Endothelial cell of umbilical vein (primary cell): ENCODE measurements around the gene FBXW7. TPM values are rescaled to one million over a fixed set of nuclear protein-coding genes. Genes with fewer than 3 reads are reported as not detected.

Experiments used
- BruUV-seq: library from RNA; stranded (reverse); fragments of 400-500 nt; replicated peaks from 2 replicates; lab custom pipeline; 2021; lab: Mats Ljungman, UMichigan
- CTCF ChIA-PET: fragments of 300-600, 350-600 bp; sonication (Branson Sonifier 250); formaldehyde crosslinking; loops from one replicate; lab custom pipeline; 2021; ENCODE audit warnings: antibody characterized with exemption, inconsistent platforms; lab: Charles Lee
- POLR2A ChIA-PET: fragments of 300-600, 350-600 bp; sonication (Branson Sonifier 250); formaldehyde crosslinking; loops from one replicate; lab custom pipeline; 2021; ENCODE audit warnings: antibody characterized with exemption, inconsistent platforms; lab: Charles Lee
- DNase-seq: peaks from one replicate; pipeline ENCODE4 v3.0.0-alpha.2; 2011; ENCODE audit warnings: low read depth, low spot score
- FAIRE-seq: peaks from 2 replicates; lab custom pipeline; 2011; peaks lifted over from hg19 to GRCh38; lab: Jason Lieb, UNC
- H2AFZ ChIP-seq: 2 replicates; pipeline ENCODE4 v1.6.0; 2012; ENCODE audit warnings: low read depth, low read length, control low read depth, inconsistent platforms
- H3K27ac ChIP-seq: 2 replicates; pipeline ENCODE4 v1.5.1; 2011; ENCODE audit warnings: low read depth, mild to moderate bottlenecking, control low read depth, low read length, moderate library complexity; ENCODE audit not compliant: insufficient read depth
- H3K27me3 ChIP-seq, 2 experiments: 2 replicates each; pipeline versions ENCODE4 v1.6.0 to v1.6.1; 2011; ENCODE audit warnings: low read length in 2 of 2, mixed read lengths in 1 of 2; ENCODE audit not compliant: control insufficient read depth in 2 of 2, insufficient read depth in 2 of 2
- H3K36me3 ChIP-seq, 2 experiments: 2 replicates in 1 of 2; 3 replicates in 1 of 2; pipeline ENCODE4 v1.5.1; 2011; ENCODE audit warnings: low read length in 2 of 2, mild to moderate bottlenecking in 1 of 2, moderate library complexity in 1 of 2; ENCODE audit not compliant: control insufficient read depth in 2 of 2, insufficient read depth in 2 of 2; ENCODE audit errors: extremely low read depth in 1 of 2
- H3K4me1 ChIP-seq: 3 replicates; pipeline ENCODE4 v1.5.1; 2011; ENCODE audit warnings: mild to moderate bottlenecking, low read length; ENCODE audit not compliant: control insufficient read depth, insufficient read depth; ENCODE audit errors: extremely low read depth
- H3K4me2 ChIP-seq: 2 replicates; pipeline ENCODE4 v1.6.1; 2011; ENCODE audit warnings: low read length, control low read depth, mixed read lengths; ENCODE audit not compliant: insufficient read depth
- H3K4me3 ChIP-seq, 3 experiments: fragments of 200-600 bp in 1 of 3; sonication (generic), shearing (Covaris generic) in 1 of 3; replicated peaks in 1 of 3; 2 replicates each; pipeline ENCODE4 v1.5.1; 2011 to 2016; ENCODE audit warnings: control low read depth in 3 of 3, low read length in 3 of 3, mild to moderate bottlenecking in 2 of 3, inconsistent platforms in 1 of 3, low read depth in 1 of 3, moderate library complexity in 1 of 3; ENCODE audit not compliant: insufficient read depth in 1 of 3
- H3K79me2 ChIP-seq: 2 replicates; pipeline ENCODE4 v1.6.0; 2012; ENCODE audit warnings: low read length, inconsistent platforms; ENCODE audit not compliant: control insufficient read depth, insufficient read depth
- H3K9ac ChIP-seq: replicated peaks from 2 replicates; pipeline ENCODE3; 2011; ENCODE audit warnings: low read length, control low read depth; ENCODE audit not compliant: insufficient read depth; ENCODE audit errors: extremely low read depth
- H3K9me1 ChIP-seq: replicated peaks from 3 replicates; pipeline ENCODE4 v1.6.0; 2011; ENCODE audit warnings: mild to moderate bottlenecking, low read length; ENCODE audit not compliant: control insufficient read depth, insufficient read depth; ENCODE audit errors: extremely low read depth
- H3K9me3 ChIP-seq: replicated peaks from 2 replicates; pipeline ENCODE4 v1.5.1; 2012; ENCODE audit warnings: low read length, inconsistent platforms; ENCODE audit not compliant: control insufficient read depth, insufficient read depth
- H4K20me1 ChIP-seq: replicated peaks from 2 replicates; pipeline ENCODE3; 2011; ENCODE audit warnings: mild to moderate bottlenecking, low read length; ENCODE audit not compliant: control insufficient read depth, insufficient read depth; ENCODE audit errors: extremely low read depth
- CTCF ChIP-seq, 2 donors: IDR thresholded peaks; 1 replicate in 1 of 2; 2 replicates in 1 of 2; pipeline ENCODE4 v1.5.1; 2011; ENCODE audit warnings: low read length in 2 of 2, mild to moderate bottlenecking in 2 of 2, moderate library complexity in 2 of 2, control low read depth in 1 of 2, inconsistent platforms in 1 of 2, low read depth in 1 of 2; ENCODE audit not compliant: insufficient read depth in 1 of 2; ENCODE audit errors: extremely low read depth in 1 of 2
- EZH2 ChIP-seq: IDR thresholded peaks from 2 replicates; pipeline ENCODE4 v1.6.1; 2012; ENCODE audit warnings: borderline replicate concordance, low read depth, mild to moderate bottlenecking, moderate library complexity, low read length, inconsistent platforms; ENCODE audit not compliant: severe bottlenecking
- FOS ChIP-seq: IDR thresholded peaks from 2 replicates; pipeline ENCODE4 v1.6.1; 2011; ENCODE audit warnings: mild to moderate bottlenecking, low read length, moderate library complexity, borderline replicate concordance; ENCODE audit not compliant: insufficient read depth
- GATA2 ChIP-seq: IDR thresholded peaks from 2 replicates; pipeline ENCODE4 v1.7.0; 2011; ENCODE audit warnings: low read depth, mild to moderate bottlenecking, moderate library complexity, mixed read lengths, low read length; ENCODE audit not compliant: insufficient read length, insufficient read depth
- JUN ChIP-seq: IDR thresholded peaks from 2 replicates; pipeline ENCODE4 v1.6.1; 2011; ENCODE audit warnings: borderline replicate concordance, low read depth; ENCODE audit not compliant: insufficient read length, insufficient read depth
- MAX ChIP-seq: IDR thresholded peaks from 2 replicates; pipeline ENCODE4 v1.6.1; 2011; ENCODE audit not compliant: insufficient read depth, insufficient read length
- MYC ChIP-seq: IDR thresholded peaks from one replicate; pipeline ENCODE4 v1.6.1; 2011; ENCODE audit warnings: mild to moderate bottlenecking, low read depth, low read length
- POLR2A ChIP-seq: IDR thresholded peaks from 2 replicates; pipeline ENCODE4 v1.6.1; 2012; ENCODE audit warnings: low read depth, mild to moderate bottlenecking, control low read depth, low read length
- POLR2AphosphoS5 ChIP-seq: IDR thresholded peaks from 2 replicates; pipeline ENCODE4 v1.6.1; 2012; ENCODE audit warnings: low read depth, mild to moderate bottlenecking, control low read depth, low read length, moderate library complexity; ENCODE audit not compliant: insufficient read depth
- dilution Hi-C: fragments of 300-500 bp; cut with MboI; formaldehyde crosslinking; loops from one replicate; pipeline ENCODE4 v1.15.0; 2019; ENCODE audit warnings: low sequenced_read_pairs; ENCODE audit not compliant: extremely low pct_ligation_motif_present
- intact Hi-C: fragments of 100-400 bp; cut with micrococcal nuclease; formaldehyde crosslinking; loops from one replicate; pipeline ENCODE4 v1.10.0; 2022
- polyA plus RNA-seq, 4 experiments: library from polyadenylated mRNA; depleted of rRNA in 3 of 4; stranded (reverse) in 3 of 4; unstranded in 1 of 4; fragments of >200 nt; gene quantifications; 2 replicates each; pipeline versions ENCODE4 v1.2.1 to v1.2.3, GENCODE V29; 2011 to 2012; ENCODE audit warnings: missing spikeins in 1 of 4
- total RNA-seq: library from RNA; stranded (reverse); gene quantifications from 2 replicates; pipeline ENCODE4 v1.2.3, GENCODE V29; 2021

Gene FBXW7
- total and polyA plus RNA-seq, 2 donors (not counting 3 experiments of a cell fraction or from before 2014, with no cell fraction given): 7.0 to 28.1 TPM

- H3K4me2 ChIP-seq: no peak overlapping the region
- no peaks in the 10 kb centered on the region for H3K9me1 ChIP-seq
- H4K20me1 ChIP-seq: peaks cover 10% of the 10 kb centered on the region
- peaks cover 65% of the 10 kb centered on the region for H3K79me2 ChIP-seq
- no peak overlapping the region for H3K4me3 ChIP-seq
- H3K27me3 ChIP-seq: no peaks in the 10 kb centered on the region
- H2AFZ ChIP-seq: no peak overlapping the region
- DNase-seq: peak; percentile 84
- ChIA-PET CTCF (interaction anchor here (0.5 to 4.9 kb wide), 83 partner anchors 9 to 1167 kb away, joined by 3 to 139 read pairs (median 6); partner anchors contain the start of genes ARFIP1, FBXW7, TIGD4 and TMEM154), POLR2A (interaction anchor here (0.6 to 1.8 kb wide), 2 partner anchors 15 to 35 kb away, joined by 4 to 5 read pairs; partner anchors contain the start of gene FBXW7)
- TF ChIP-seq CTCF (IDR thresholded peaks at IDR 0.05; ENCODE audit: extremely low read depth in 1 of 2, insufficient read depth in 1 of 2, low read depth in 1 of 2, low read length in 2 of 2) (peak; percentile 54 to 57), MYC (no peak)
- peak; percentile 89 for FAIRE-seq
- peaks cover 6% of the 10 kb centered on the region for H3K4me1 ChIP-seq
- BruUV-seq: no TSS peak
- H3K9ac ChIP-seq: no peak overlapping the region
- dilution Hi-C loops: no loop called here
- H3K36me3 ChIP-seq: no peaks in the 10 kb centered on the region
- H3K9me3 ChIP-seq: no peaks in the 10 kb centered on the region
- H3K27ac ChIP-seq: no peak overlapping the region
- intact Hi-C loops: loop anchor here (1.0 to 5.0 kb wide), 4 partner anchors 36 to 234 kb away; partner anchors contain the start of gene FBXW7
Observed at GRCh38 chr4:152500800-152501434, 35.0 kb downstream of the FBXW7 start.

GRCh38 chr4:152500275-152500674, 35.6 kb downstream of the FBXW7 start:
- intact Hi-C loops: loop anchor here (5.0 kb wide), 2 partner anchors 37 to 182 kb away; partner anchors contain the start of gene FBXW7
- POLR2A ChIA-PET: interaction anchor here (0.6 to 1.8 kb wide), 2 partner anchors 15 to 36 kb away, joined by 4 to 5 read pairs; partner anchors contain the start of gene FBXW7

More at GRCh38 chr4:152500275-152500674, 35.6 kb downstream of the FBXW7 start:
- Histone ChIP-seq H3K9me1 (no peaks in the 10 kb centered on the region), H3K9me3 (no peaks in the 10 kb centered on the region), H3K4me3 (no peak overlapping the region), H3K27me3 (no peaks in the 10 kb centered on the region), H2AFZ (no peak overlapping the region), H3K79me2 (peaks cover 66% of the 10 kb centered on the region), H3K27ac (no peak overlapping the region), H3K4me1 (peaks cover 6% of the 10 kb centered on the region), H4K20me1 (peaks cover 10% of the 10 kb centered on the region), H3K9ac (no peak overlapping the region), H3K4me2 (no peak overlapping the region), H3K36me3 (no peaks in the 10 kb centered on the region)
- TF ChIP-seq POLR2AphosphoS5: no peak
- TF ChIP-seq CTCF (IDR thresholded peaks at IDR 0.05; ENCODE audit: extremely low read depth in 1 of 2, insufficient read depth in 1 of 2, low read depth in 1 of 2, low read length in 2 of 2): no peak
- no peak for TF ChIP-seq MAX
- no peak for TF ChIP-seq JUN
- no peak for TF ChIP-seq EZH2
- TF ChIP-seq FOS: no peak
- TF ChIP-seq MYC: no peak
- TF ChIP-seq GATA2: no peak
- no peak for TF ChIP-seq POLR2A
- DNase-seq (no peak), FAIRE-seq (no peak)
- BruUV-seq: no TSS peak
- dilution Hi-C loops: no loop called here
- CTCF ChIA-PET: interaction anchor here (1.0 to 4.9 kb wide), 37 partner anchors 9 to 1168 kb away, joined by 3 to 139 read pairs (median 13); partner anchors contain the start of genes FBXW7 and TMEM154
